D341Med (cell line): Measurements from ENCODE around the gene KIAA1755.
A peak's percentile ranks its signal among the peaks of the same experiment; 100 is the strongest.

Source experiments
- DNase-seq: peaks from one replicate; pipeline ENCODE4 v3.0.0; 2012; ENCODE audit warnings: low spot score

KIAA1755 gene

GRCh38 chr20:38165089-38165965, 95.2 kb downstream of the KIAA1755 start, which contains the start of gene TGM2:
Gene TGM2 (minus strand): TSS chr20:38165270. CDS start chr20:38165198, 72 bp downstream.
- DNase-seq: peak; percentile 91

GRCh38 chr20:38164624-38165088, 95.9 kb downstream of the KIAA1755 start:
- DNase-seq: no peak

- DNase-seq: no peak
These were observed 96.5 kb downstream of the KIAA1755 start for GRCh38 chr20:38164069-38164468.

- DNase-seq: no peak
These were observed 97.4 kb downstream of the KIAA1755 start for GRCh38 chr20:38162878-38163875.

GRCh38 chr20:38162149-38162548, 98.4 kb downstream of the KIAA1755 start:
- DNase-seq: no peak

GRCh38 chr20:38161412-38161774, 99.1 kb downstream of the KIAA1755 start:
- no peak for DNase-seq
